ENCODE data around the gene SHISA4. TPM values are rescaled to one million over a fixed set of nuclear protein-coding genes. Genes with fewer than 3 reads are reported as not detected.

Gene SHISA4
- total and polyA plus RNA-seq, 3 experiments from 2014 or later, result 0.24 to 0.88 (median 0.41) TPM

- POLR2A ChIA-PET, result no interaction called here
- Histone ChIP-seq H3K4me1 (ENCODE audit: insufficient read depth, low read length) (no peaks in the 10 kb centered on the region), H3K4me3 (ENCODE audit: low read length) (no peak overlapping the region), H3K27ac (ENCODE audit: low read depth, low read length) (no peak overlapping the region), H3K9me3 (ENCODE audit: low read length) (no peaks in the 10 kb centered on the region), H3K27me3 (ENCODE audit: insufficient read depth, low read length, poor library complexity, severe bottlenecking) (no peaks in the 10 kb centered on the region), H3K36me3 (ENCODE audit: insufficient read depth, low read length) (no peaks in the 10 kb centered on the region)
- CTCF ChIA-PET, result no interaction called here
- Mint-ChIP-seq H3K27ac (peak overlapping the region in 1 of 8 donors; percentile 63), H3K4me1 (peaks cover 0 to 8% (median 0%) of the 10 kb centered on the region in 3 donors), H3K4me3 (no peak overlapping the region), H3K36me3 (no peaks in the 10 kb centered on the region), H3K9me3 (no peaks in the 10 kb centered on the region), H3K27me3 (peaks cover 6 to 26% of the 10 kb centered on the region in 2 donors)
- DNase-seq, result no peak
Measured at GRCh38 chr1:201914456-201915235, 25.9 kb downstream of the SHISA4 start.

- H3K27me3 Mint-ChIP-seq, result peaks cover 5 to 27% of the 10 kb centered on the region in 2 donors
- H3K4me1 Mint-ChIP-seq, result peaks cover 0 to 8% (median 0%) of the 10 kb centered on the region in 3 donors
- no peak overlapping the region for H3K4me3 ChIP-seq (ENCODE audit: low read length)
- H3K9me3 Mint-ChIP-seq, result no peaks in the 10 kb centered on the region
- H3K27me3 ChIP-seq (ENCODE audit: insufficient read depth, low read length, poor library complexity, severe bottlenecking), result no peaks in the 10 kb centered on the region
- no peak overlapping the region for H3K27ac Mint-ChIP-seq
- H3K27ac ChIP-seq (ENCODE audit: low read depth, low read length), result peak overlapping the region; percentile 32
- H3K4me3 Mint-ChIP-seq, result no peak overlapping the region
- H3K9me3 ChIP-seq (ENCODE audit: low read length), result no peaks in the 10 kb centered on the region
- no peak for DNase-seq
- H3K36me3 ChIP-seq (ENCODE audit: insufficient read depth, low read length), result no peaks in the 10 kb centered on the region
- ChIA-PET CTCF (no interaction called here), POLR2A (no interaction called here)
- H3K36me3 Mint-ChIP-seq, result no peaks in the 10 kb centered on the region
- H3K4me1 ChIP-seq (ENCODE audit: insufficient read depth, low read length), result no peaks in the 10 kb centered on the region
Measured at GRCh38 chr1:201916649-201917249, 28.1 kb downstream of the SHISA4 start.

GRCh38 chr1:201917362-201918033, 28.8 kb downstream of the SHISA4 start:
- DNase-seq, result no peak
- POLR2A ChIA-PET, result no interaction called here
- H3K4me3 Mint-ChIP-seq, result no peak overlapping the region
- H3K9me3 Mint-ChIP-seq, result no peaks in the 10 kb centered on the region
- Histone ChIP-seq H3K9me3 (ENCODE audit: low read length) (no peaks in the 10 kb centered on the region), H3K36me3 (ENCODE audit: insufficient read depth, low read length) (no peaks in the 10 kb centered on the region), H3K4me1 (ENCODE audit: insufficient read depth, low read length) (no peaks in the 10 kb centered on the region), H3K27ac (ENCODE audit: low read depth, low read length) (peak overlapping the region; percentile 32), H3K27me3 (ENCODE audit: insufficient read depth, low read length, poor library complexity, severe bottlenecking) (no peaks in the 10 kb centered on the region), H3K4me3 (ENCODE audit: low read length) (no peak overlapping the region)
- H3K27me3 Mint-ChIP-seq, result peaks cover 5 to 33% of the 10 kb centered on the region in 2 donors
- H3K27ac Mint-ChIP-seq, result no peak overlapping the region
- CTCF ChIA-PET, result interaction anchor here (1.0 kb wide), 1 partner anchor 8 kb away, joined by 3 read pairs; no protein-coding TSS in a partner anchor
- H3K4me1 Mint-ChIP-seq, result peaks cover 0 to 8% (median 0%) of the 10 kb centered on the region in 3 donors
- no peaks in the 10 kb centered on the region for H3K36me3 Mint-ChIP-seq

- no peak overlapping the region for H3K4me3 Mint-ChIP-seq
- H3K27me3 Mint-ChIP-seq, result peaks cover 5 to 33% of the 10 kb centered on the region in 2 donors
- no peaks in the 10 kb centered on the region for H3K4me1 ChIP-seq (ENCODE audit: insufficient read depth, low read length)
- H3K27ac Mint-ChIP-seq, result peak overlapping the region in 1 of 8 donors; percentile 1
- H3K27ac ChIP-seq (ENCODE audit: low read depth, low read length), result no peak overlapping the region
- no peaks in the 10 kb centered on the region for H3K9me3 ChIP-seq (ENCODE audit: low read length)
- H3K4me1 Mint-ChIP-seq, result peaks cover 0 to 8% (median 0%) of the 10 kb centered on the region in 3 donors
- CTCF ChIA-PET, result interaction anchor here (1.0 kb wide), 1 partner anchor 9 kb away, joined by 3 read pairs; no protein-coding TSS in a partner anchor
- POLR2A ChIA-PET, result no interaction called here
- H3K36me3 ChIP-seq (ENCODE audit: insufficient read depth, low read length), result no peaks in the 10 kb centered on the region
- no peak overlapping the region for H3K4me3 ChIP-seq (ENCODE audit: low read length)
- no peaks in the 10 kb centered on the region for H3K9me3 Mint-ChIP-seq
- DNase-seq, result no peak
- no peaks in the 10 kb centered on the region for H3K27me3 ChIP-seq (ENCODE audit: insufficient read depth, low read length, poor library complexity, severe bottlenecking)
- H3K36me3 Mint-ChIP-seq, result no peaks in the 10 kb centered on the region
Measured at GRCh38 chr1:201918343-201918742, 29.6 kb downstream of the SHISA4 start.

- no peak overlapping the region for H3K4me3 Mint-ChIP-seq
- peak overlapping the region in 1 of 8 donors; percentile 26 for H3K27ac Mint-ChIP-seq
- H3K9me3 Mint-ChIP-seq, result no peaks in the 10 kb centered on the region
Measured at GRCh38 chr1:201921952-201922558, 33.4 kb downstream of the SHISA4 start.

GRCh38 chr1:201925301-201925567, 36.5 kb downstream of the SHISA4 start:
- Mint-ChIP-seq H3K9me3 (no peaks in the 10 kb centered on the region), H3K4me3 (no peak overlapping the region), H3K4me1 (no peaks in the 10 kb centered on the region), H3K27me3 (peaks cover 8 to 27% of the 10 kb centered on the region in 2 donors), H3K27ac (no peak overlapping the region), H3K36me3 (no peaks in the 10 kb centered on the region)
- no peak for DNase-seq
- Histone ChIP-seq H3K4me3 (ENCODE audit: low read length) (no peak overlapping the region), H3K9me3 (ENCODE audit: low read length) (no peaks in the 10 kb centered on the region), H3K27ac (ENCODE audit: low read depth, low read length) (no peak overlapping the region), H3K27me3 (ENCODE audit: insufficient read depth, low read length, poor library complexity, severe bottlenecking) (no peaks in the 10 kb centered on the region), H3K4me1 (ENCODE audit: insufficient read depth, low read length) (no peaks in the 10 kb centered on the region), H3K36me3 (ENCODE audit: insufficient read depth, low read length) (no peaks in the 10 kb centered on the region)
- ChIA-PET POLR2A (no interaction called here), CTCF (no interaction called here)

More at GRCh38 chr1:201921952-201922558, 33.4 kb downstream of the SHISA4 start:
- Histone ChIP-seq H3K9me3 (ENCODE audit: low read length) (no peaks in the 10 kb centered on the region), H3K4me1 (ENCODE audit: insufficient read depth, low read length) (no peaks in the 10 kb centered on the region), H3K4me3 (ENCODE audit: low read length) (no peak overlapping the region), H3K36me3 (ENCODE audit: insufficient read depth, low read length) (no peaks in the 10 kb centered on the region), H3K27me3 (ENCODE audit: insufficient read depth, low read length, poor library complexity, severe bottlenecking) (no peaks in the 10 kb centered on the region), H3K27ac (ENCODE audit: low read depth, low read length) (no peak overlapping the region)
- Mint-ChIP-seq H3K36me3 (no peaks in the 10 kb centered on the region), H3K27me3 (peaks cover 8 to 18% of the 10 kb centered on the region in 2 donors), H3K4me1 (no peaks in the 10 kb centered on the region)
- ChIA-PET CTCF (no interaction called here), POLR2A (no interaction called here)
- no peak for DNase-seq

- H3K27me3 ChIP-seq (ENCODE audit: insufficient read depth, low read length, poor library complexity, severe bottlenecking), result no peaks in the 10 kb centered on the region
- ChIA-PET CTCF (no interaction called here), POLR2A (no interaction called here)
- no peaks in the 10 kb centered on the region for H3K4me1 ChIP-seq (ENCODE audit: insufficient read depth, low read length)
- no peaks in the 10 kb centered on the region for H3K36me3 ChIP-seq (ENCODE audit: insufficient read depth, low read length)
- no peak overlapping the region for H3K4me3 ChIP-seq (ENCODE audit: low read length)
- Mint-ChIP-seq H3K27me3 (peaks cover 8 to 19% of the 10 kb centered on the region in 2 donors), H3K4me3 (no peak overlapping the region), H3K27ac (no peak overlapping the region), H3K9me3 (no peaks in the 10 kb centered on the region), H3K36me3 (no peaks in the 10 kb centered on the region), H3K4me1 (no peaks in the 10 kb centered on the region)
- no peaks in the 10 kb centered on the region for H3K9me3 ChIP-seq (ENCODE audit: low read length)
- no peak for DNase-seq
- no peak overlapping the region for H3K27ac ChIP-seq (ENCODE audit: low read depth, low read length)
Measured at GRCh38 chr1:201925981-201926645, 37.4 kb downstream of the SHISA4 start.
